Tibial artery (tissue), 4 donors: Measurements from ENCODE around the gene MUC5AC.
A peak's percentile ranks its signal among the peaks of the same experiment; 100 is the strongest.

Source experiments
- DNase-seq, 2 donors: peaks; one replicate each; pipeline ENCODE4 v3.0.0-alpha.2; 2019
- H3K27ac ChIP-seq, 2 donors: fragments of 200-600 bp; sonication (generic) in 1 of 2; 1 replicate in 1 of 2; 2 replicates in 1 of 2; pipeline ENCODE4 v1.5.1; 2018 to 2019; ENCODE audit warnings: mild to moderate bottlenecking in 1 of 2
- H3K27me3 ChIP-seq, 2 donors: fragments of 200-600 bp; sonication (generic) in 1 of 2; one replicate each; pipeline versions ENCODE4 v1.5.1 to v1.6.0; 2016 to 2019
- H3K36me3 ChIP-seq, 3 donors: fragments of 200-600 bp; sonication (generic) in 2 of 3; one replicate each; pipeline ENCODE4 v1.5.1; 2016 to 2019; ENCODE audit warnings: mild to moderate bottlenecking in 2 of 3
- H3K4me1 ChIP-seq, 4 donors: fragments of 200-600 bp; sonication (generic) in 2 of 4; 1 replicate in 3 of 4; 2 replicates in 1 of 4; pipeline ENCODE4 v1.5.1; 2016 to 2019
- H3K4me3 ChIP-seq, 2 donors: fragments of 200-600 bp; sonication (generic) in 1 of 2; 1 replicate in 1 of 2; 2 replicates in 1 of 2; pipeline ENCODE4 v1.5.1; 2018 to 2019; ENCODE audit warnings: mild to moderate bottlenecking in 2 of 2
- H3K9me3 ChIP-seq, 3 donors: fragments of 200-600 bp; sonication (generic) in 1 of 3; one replicate each; pipeline ENCODE4 v1.5.1; 2016 to 2019
- intact Hi-C: fragments of 100-400 bp; cut with DNase I; formaldehyde crosslinking; loops from one replicate; pipeline ENCODE4 v1.15.0; 2023; ENCODE audit warnings: low total_unique reads
- TF ChIP-seq, protein P1 (sequence below), 2 experiments: fragments of 200-600 bp in 1 of 2; fragments of 450-650 bp in 1 of 2; IDR thresholded peaks; one replicate each; pipeline ENCODE4 v1.5.1; 2017 to 2019; ENCODE audit warnings: antibody characterized with exemption in 2 of 2, mild to moderate bottlenecking in 1 of 2, moderate library complexity in 1 of 2

Gene MUC5AC

DNA sequence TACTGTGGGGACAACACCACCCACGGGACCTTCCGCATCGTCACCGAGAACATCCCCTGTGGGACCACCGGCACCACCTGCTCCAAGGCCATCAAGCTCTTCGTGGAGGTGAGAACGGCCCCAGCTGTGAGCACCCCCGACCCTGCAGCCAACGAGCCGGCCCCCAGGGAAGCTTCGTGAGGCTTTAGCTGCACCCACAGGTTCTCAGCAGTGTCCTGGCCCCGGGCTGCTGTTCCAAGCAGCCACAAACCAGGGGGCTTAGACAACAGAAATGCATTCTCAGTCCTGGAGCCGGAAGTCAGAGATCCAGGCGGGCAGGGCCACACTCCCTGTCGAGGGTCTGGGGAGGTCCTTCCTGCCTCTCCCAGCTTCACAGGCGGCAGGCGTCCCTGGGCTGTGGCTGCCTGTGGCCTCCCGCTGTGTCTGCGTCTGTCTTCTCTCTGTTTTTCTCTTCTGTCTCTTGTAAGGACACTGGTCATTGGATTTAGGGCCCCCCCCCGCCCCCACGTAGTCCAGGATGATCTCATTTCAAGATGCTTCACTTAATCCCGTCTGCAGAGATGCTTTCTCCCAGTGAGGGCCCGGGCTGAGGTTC, 77.7 kb downstream of the MUC5AC start:
- TF ChIP-seq, protein P1, sequence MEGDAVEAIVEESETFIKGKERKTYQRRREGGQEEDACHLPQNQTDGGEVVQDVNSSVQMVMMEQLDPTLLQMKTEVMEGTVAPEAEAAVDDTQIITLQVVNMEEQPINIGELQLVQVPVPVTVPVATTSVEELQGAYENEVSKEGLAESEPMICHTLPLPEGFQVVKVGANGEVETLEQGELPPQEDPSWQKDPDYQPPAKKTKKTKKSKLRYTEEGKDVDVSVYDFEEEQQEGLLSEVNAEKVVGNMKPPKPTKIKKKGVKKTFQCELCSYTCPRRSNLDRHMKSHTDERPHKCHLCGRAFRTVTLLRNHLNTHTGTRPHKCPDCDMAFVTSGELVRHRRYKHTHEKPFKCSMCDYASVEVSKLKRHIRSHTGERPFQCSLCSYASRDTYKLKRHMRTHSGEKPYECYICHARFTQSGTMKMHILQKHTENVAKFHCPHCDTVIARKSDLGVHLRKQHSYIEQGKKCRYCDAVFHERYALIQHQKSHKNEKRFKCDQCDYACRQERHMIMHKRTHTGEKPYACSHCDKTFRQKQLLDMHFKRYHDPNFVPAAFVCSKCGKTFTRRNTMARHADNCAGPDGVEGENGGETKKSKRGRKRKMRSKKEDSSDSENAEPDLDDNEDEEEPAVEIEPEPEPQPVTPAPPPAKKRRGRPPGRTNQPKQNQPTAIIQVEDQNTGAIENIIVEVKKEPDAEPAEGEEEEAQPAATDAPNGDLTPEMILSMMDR (IDR thresholded peaks at IDR 0.05): no peak
- Histone ChIP-seq H3K27me3 (peaks cover 0 to 17% of the 10 kb centered on the region in 2 donors), H3K4me3 (no peak overlapping the region), H3K4me1 (no peaks in the 10 kb centered on the region), H3K9me3 (no peaks in the 10 kb centered on the region), H3K36me3 (no peaks in the 10 kb centered on the region), H3K27ac (no peak overlapping the region)
- intact Hi-C loops: no loop called here
- peak in 1 of 2 donors; percentile 42 for DNase-seq

DNA sequence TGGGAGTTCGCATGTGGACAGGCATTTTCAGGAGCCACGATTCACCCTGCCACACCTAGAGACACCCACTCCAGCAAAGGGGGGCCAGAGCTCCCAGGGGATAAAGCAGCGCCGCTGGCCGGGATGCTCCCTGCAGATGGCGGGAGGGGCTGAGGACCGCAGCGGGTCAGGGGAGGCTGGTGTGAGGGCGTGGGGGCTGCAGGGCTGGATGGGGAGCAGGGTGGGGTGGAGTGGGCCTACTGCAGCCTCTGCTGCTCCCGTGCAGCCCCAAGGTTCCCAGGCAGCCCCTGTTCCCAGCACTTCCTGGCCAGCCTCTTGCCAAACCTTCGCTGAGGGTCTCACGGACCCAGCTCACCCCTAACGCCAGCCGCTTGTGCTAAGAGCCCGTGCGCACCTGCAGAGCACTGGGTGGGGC, 78.2 kb downstream of the MUC5AC start:
- no peaks in the 10 kb centered on the region for H3K36me3 ChIP-seq
- no peaks in the 10 kb centered on the region for H3K4me1 ChIP-seq
- peak in 1 of 2 donors; percentile 55 for DNase-seq

DNA sequence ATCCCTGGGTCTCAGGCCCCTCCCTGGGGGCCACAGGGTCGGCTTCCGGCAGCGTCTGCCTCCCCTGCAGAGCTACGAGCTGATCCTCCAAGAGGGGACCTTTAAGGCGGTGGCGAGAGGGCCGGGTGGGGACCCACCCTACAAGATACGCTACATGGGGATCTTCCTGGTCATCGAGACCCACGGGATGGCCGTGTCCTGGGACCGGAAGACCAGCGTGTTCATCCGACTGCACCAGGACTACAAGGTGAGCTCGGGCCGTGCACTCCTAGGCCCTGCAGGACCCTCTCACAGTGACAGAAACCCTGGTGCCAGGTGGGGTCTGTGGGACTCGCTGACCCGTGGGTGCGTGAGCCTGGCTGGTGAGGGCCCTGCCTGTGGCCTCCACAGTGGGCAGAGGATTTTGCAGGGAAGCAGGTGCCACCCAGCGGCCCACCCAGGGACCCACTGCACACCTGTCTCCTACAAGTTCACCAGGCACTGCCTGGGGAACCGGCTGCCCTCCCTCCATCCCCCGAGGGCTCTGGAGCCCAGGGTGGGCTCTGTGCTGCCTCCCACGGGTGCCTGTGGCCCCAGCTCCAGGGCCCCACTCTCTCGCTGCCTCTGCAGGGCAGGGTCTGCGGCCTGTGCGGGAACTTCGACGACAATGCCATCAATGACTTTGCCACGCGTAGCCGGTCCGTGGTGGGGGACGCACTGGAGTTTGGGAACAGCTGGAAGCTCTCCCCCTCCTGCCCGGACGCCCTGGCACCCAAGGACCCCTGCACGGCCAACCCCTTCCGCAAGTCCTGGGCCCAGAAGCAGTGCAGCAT, 78.8 kb downstream of the MUC5AC start:
- H3K4me1 ChIP-seq: no peaks in the 10 kb centered on the region
- no peaks in the 10 kb centered on the region for H3K36me3 ChIP-seq
- H3K27ac ChIP-seq: no peak overlapping the region
- peaks cover 0 to 6% of the 10 kb centered on the region in 2 donors for H3K27me3 ChIP-seq
- no peak overlapping the region for H3K4me3 ChIP-seq
- intact Hi-C loops: no loop called here
- TF ChIP-seq, protein P1 (IDR thresholded peaks at IDR 0.05): no peak
- DNase-seq: peak in 1 of 2 donors; percentile 60
- no peaks in the 10 kb centered on the region for H3K9me3 ChIP-seq

More for the DNA sequence above, 78.2 kb downstream of the MUC5AC start:
- TF ChIP-seq, protein P1 (IDR thresholded peaks at IDR 0.05): no peak
- Histone ChIP-seq H3K9me3 (no peaks in the 10 kb centered on the region), H3K27ac (no peak overlapping the region), H3K27me3 (peaks cover 0 to 12% of the 10 kb centered on the region in 2 donors), H3K4me3 (no peak overlapping the region)
- intact Hi-C loops: no loop called here

DNA sequence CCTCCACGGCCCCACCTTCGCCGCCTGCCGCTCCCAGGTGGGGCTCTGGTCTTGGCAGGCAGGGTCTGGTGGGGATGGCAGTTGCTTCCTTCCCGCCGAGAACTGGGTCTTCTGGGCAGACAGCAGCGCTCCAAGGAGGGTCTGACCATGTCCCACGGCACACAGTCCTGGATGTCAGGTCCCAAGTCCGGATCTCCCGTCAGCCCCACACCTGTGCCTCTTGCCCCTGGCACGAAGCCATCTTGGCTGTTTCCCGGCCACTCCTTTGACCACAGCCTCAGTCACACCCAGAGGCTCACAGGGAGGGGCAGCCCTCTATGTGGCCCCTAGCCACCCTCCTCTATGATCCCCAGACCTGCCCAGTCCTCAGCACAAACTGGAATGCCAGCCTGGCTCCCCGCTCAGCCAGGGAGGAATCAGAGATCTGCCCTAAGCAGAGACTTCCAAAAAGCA, 79.4 kb downstream of the MUC5AC start:
- no peak for DNase-seq
- H3K36me3 ChIP-seq: no peaks in the 10 kb centered on the region
- intact Hi-C loops: no loop called here

DNA sequence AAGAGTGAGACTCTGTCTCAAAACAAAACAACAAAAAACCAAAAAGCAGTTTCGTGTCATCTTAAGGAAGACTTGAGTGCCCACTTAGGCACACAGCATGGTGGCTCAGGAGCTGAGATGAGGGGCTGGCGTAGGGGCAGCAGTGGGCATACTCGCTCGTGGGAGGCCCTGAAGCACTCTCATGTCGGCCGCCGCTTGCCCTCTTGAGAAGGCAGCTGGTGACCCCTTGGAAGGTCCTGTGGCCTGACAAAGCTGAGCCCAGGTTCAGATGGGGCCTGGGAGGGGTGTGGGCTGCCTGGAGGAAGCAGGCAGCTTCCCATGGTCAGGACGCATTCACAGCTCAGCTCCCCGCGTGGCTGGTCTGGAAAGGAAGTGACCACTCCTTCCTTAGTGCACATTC, 80.1 kb downstream of the MUC5AC start:
- no peaks in the 10 kb centered on the region for H3K36me3 ChIP-seq
- no peak overlapping the region for H3K4me3 ChIP-seq
- no peaks in the 10 kb centered on the region for H3K9me3 ChIP-seq
- no peaks in the 10 kb centered on the region for H3K27me3 ChIP-seq
- intact Hi-C loops: no loop called here
- DNase-seq: no peak
- H3K4me1 ChIP-seq: no peaks in the 10 kb centered on the region
- no peak overlapping the region for H3K27ac ChIP-seq
- TF ChIP-seq, protein P1 (IDR thresholded peaks at IDR 0.05): no peak

More for the DNA sequence above, 79.4 kb downstream of the MUC5AC start:
- H3K9me3 ChIP-seq: no peaks in the 10 kb centered on the region
- no peak overlapping the region for H3K4me3 ChIP-seq
- H3K27ac ChIP-seq: no peak overlapping the region
- no peaks in the 10 kb centered on the region for H3K4me1 ChIP-seq
- TF ChIP-seq, protein P1 (IDR thresholded peaks at IDR 0.05): no peak
- H3K27me3 ChIP-seq: no peaks in the 10 kb centered on the region
